PC-3 (cell line): Measurements from ENCODE around the gene ZDHHC22. TPM values are rescaled to one million over a fixed set of nuclear protein-coding genes. Genes with fewer than 3 reads are reported as not detected.

Experiments used
- ATAC-seq: fragments of 200-7000 bp; cut with Tn5 transposase; 2 replicates; pipeline ENCODE4 v1.9.1; 2020; ENCODE audit warnings: mild to moderate bottlenecking, moderate library complexity
- BruUV-seq: library from RNA; stranded (reverse); fragments of 400-500 nt; replicated peaks from 2 replicates; lab custom pipeline; 2021; lab: Mats Ljungman, UMichigan
- CTCF ChIA-PET: fragments of 300-600 bp; sonication (Branson Sonifier 250); formaldehyde crosslinking; loops from one replicate; lab custom pipeline; 2022; ENCODE audit warnings: antibody characterized with exemption; lab: Charles Lee
- POLR2A ChIA-PET: fragments of 300-600 bp; sonication (Branson Sonifier 250); formaldehyde crosslinking; loops from one replicate; lab custom pipeline; 2022; ENCODE audit warnings: antibody characterized with exemption; ENCODE audit not compliant: unreplicated experiment; lab: Charles Lee
- DNase-seq: peaks from one replicate; pipeline ENCODE4 v3.0.0-alpha.2; 2015
- H2AFZ ChIP-seq: fragments of 300-600 bp; sonication (generic); 2 replicates; pipeline ENCODE4 v1.6.0; 2016; ENCODE audit warnings: antibody characterized with exemption, low read length
- H3F3A ChIP-seq: fragments of 300-600 bp; sonication (generic); one replicate; pipeline ENCODE4 v1.6.0; 2017; ENCODE audit warnings: antibody characterized with exemption, low read length, control low read depth, mild to moderate bottlenecking; ENCODE audit not compliant: unreplicated experiment
- H3K27ac ChIP-seq: fragments of 300-600 bp; sonication (generic); 2 replicates; pipeline ENCODE4 v1.5.1; 2016; ENCODE audit warnings: mild to moderate bottlenecking, low read length
- H3K27me3 ChIP-seq: fragments of 300-600 bp; sonication (generic); 2 replicates; pipeline ENCODE4 v1.6.1; 2016; ENCODE audit warnings: low read length, mixed read lengths
- H3K36me3 ChIP-seq: fragments of 300-600 bp; sonication (generic); 2 replicates; pipeline ENCODE4 v1.6.1; 2016; ENCODE audit warnings: low read depth, mixed run types, low read length, mixed read lengths
- H3K4me1 ChIP-seq: fragments of 300-600 bp; sonication (generic); 2 replicates; pipeline ENCODE4 v1.5.1; 2016; ENCODE audit warnings: low read length; ENCODE audit not compliant: insufficient read depth
- H3K4me2 ChIP-seq: fragments of 300-600 bp; sonication (generic); 2 replicates; pipeline ENCODE4 v1.6.0; 2016; ENCODE audit warnings: low read length
- H3K4me3 ChIP-seq: fragments of 300-600 bp; sonication (generic); 2 replicates; pipeline ENCODE4 v1.5.1; 2016; ENCODE audit warnings: mild to moderate bottlenecking, low read length, mixed read lengths
- H3K79me2 ChIP-seq: fragments of 300-600 bp; sonication (generic); 2 replicates; pipeline ENCODE4 v1.6.1; 2017; ENCODE audit warnings: low read length, mixed read lengths
- H3K9ac ChIP-seq: fragments of 300-600 bp; sonication (generic); 2 replicates; pipeline ENCODE4 v1.6.0; 2016; ENCODE audit warnings: mild to moderate bottlenecking, low read length
- H3K9me2 ChIP-seq: fragments of 300-600 bp; sonication (generic); replicated peaks from 2 replicates; pipeline ENCODE4 v1.6.1; 2016; ENCODE audit warnings: mixed run types, low read length, mixed read lengths
- H3K9me3 ChIP-seq: fragments of 300-600 bp; sonication (generic); 2 replicates; pipeline ENCODE4 v1.6.1; 2016; ENCODE audit warnings: low read length, mixed read lengths
- H4K20me1 ChIP-seq: fragments of 300-600 bp; sonication (generic); 2 replicates; pipeline ENCODE4 v1.6.1; 2016; ENCODE audit warnings: low read length, mixed read lengths
- EZH2 ChIP-seq: fragments of 300-600 bp; sonication (generic); IDR thresholded peaks from one replicate; pipeline ENCODE4 v1.6.1; 2017; ENCODE audit warnings: antibody characterized with exemption, mild to moderate bottlenecking, low read length; ENCODE audit not compliant: unreplicated experiment
- EZH2phosphoT487 ChIP-seq: fragments of 300-600 bp; sonication (generic); IDR thresholded peaks from 2 replicates; pipeline ENCODE4 v1.6.1; 2018; ENCODE audit warnings: mild to moderate bottlenecking, antibody characterized with exemption, low read length, borderline replicate concordance
- intact Hi-C: fragments of 100-400 bp; cut with micrococcal nuclease; formaldehyde crosslinking; loops from 2 replicates; pipeline ENCODE4 v1.9.0; 2023
- total RNA-seq: library from RNA; depleted of rRNA; stranded (reverse); fragments of >200 nt; gene quantifications from 2 replicates; pipeline ENCODE4 v1.2.3, GENCODE V29; 2014; rRNA removed
- TF ChIP-seq, protein P1 (sequence below): fragments of 300-600 bp; sonication (generic); conservative IDR thresholded peaks from 2 replicates; pipeline ENCODE4 v1.5.1; 2017; ENCODE audit warnings: antibody characterized with exemption, low read depth, mild to moderate bottlenecking, low read length

The ZDHHC22 gene
- total RNA-seq, 1 experiment from 2014 or later = 0.15 TPM

DNA sequence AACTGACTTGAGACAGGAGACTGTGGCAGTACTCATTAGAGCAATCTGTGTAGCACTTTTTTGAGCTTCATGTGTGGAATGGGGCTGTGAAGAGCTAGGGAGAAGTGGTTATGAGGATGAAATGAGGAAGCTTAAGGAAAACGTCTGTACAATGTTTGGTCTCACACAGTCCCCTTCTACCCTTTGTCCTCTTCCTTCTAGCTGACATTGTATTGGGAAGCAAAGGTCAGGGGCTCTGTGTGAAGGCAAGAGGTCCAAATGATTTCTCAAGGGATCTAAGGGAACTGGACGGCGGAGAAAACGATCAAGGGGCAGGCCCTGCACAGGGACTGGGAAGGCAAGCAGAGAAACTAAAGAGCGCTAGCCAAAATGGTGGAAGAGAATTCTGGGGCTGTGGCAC, 56.6 kb downstream of the ZDHHC22 start:
- peaks cover 22% of the 10 kb centered on the region for H3K4me1 ChIP-seq
- BruUV-seq = no TSS peak
- H3K9me2 ChIP-seq = no peaks in the 10 kb centered on the region
- intact Hi-C loops = no loop called here
- no peak overlapping the region for H2AFZ ChIP-seq
- ATAC-seq (no peak), DNase-seq (no peak)
- peaks cover 3% of the 10 kb centered on the region for H3F3A ChIP-seq
- CTCF ChIA-PET = no interaction called here
- H3K27ac ChIP-seq = no peak overlapping the region
- H3K36me3 ChIP-seq = no peaks in the 10 kb centered on the region
- H3K9me3 ChIP-seq = no peaks in the 10 kb centered on the region
- H4K20me1 ChIP-seq = no peaks in the 10 kb centered on the region
- POLR2A ChIA-PET = no interaction called here
- no peak overlapping the region for H3K9ac ChIP-seq
- H3K27me3 ChIP-seq = no peaks in the 10 kb centered on the region
- H3K79me2 ChIP-seq = no peaks in the 10 kb centered on the region
- TF ChIP-seq EZH2phosphoT487 (no peak), EZH2 (no peak)
- H3K4me3 ChIP-seq = no peak overlapping the region
- H3K4me2 ChIP-seq = no peak overlapping the region

DNA sequence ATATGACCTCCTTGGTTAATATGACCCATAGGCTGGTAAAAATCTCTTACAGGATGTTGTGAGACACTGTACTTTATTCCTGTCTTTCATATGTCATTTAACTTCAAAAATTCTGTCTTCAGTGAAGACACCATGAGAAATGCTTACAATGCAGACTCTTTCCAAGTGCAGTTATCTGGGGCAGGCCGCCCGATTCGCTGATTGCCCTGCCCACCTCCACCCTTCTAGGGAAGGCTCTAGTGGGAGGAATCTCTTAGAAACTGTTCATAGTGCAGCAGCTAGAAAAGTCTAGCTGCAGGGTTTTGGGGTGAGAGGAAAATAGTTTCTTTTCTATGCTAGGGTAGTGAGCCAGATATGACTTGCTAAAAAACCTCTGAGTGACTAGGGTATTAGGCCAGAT, 58.5 kb downstream of the ZDHHC22 start:
- ATAC-seq (no peak), DNase-seq (no peak)
- no peaks in the 10 kb centered on the region for H3F3A ChIP-seq
- H3K4me1 ChIP-seq = peaks cover 9% of the 10 kb centered on the region
- H3K4me2 ChIP-seq = no peak overlapping the region
- no peak overlapping the region for H2AFZ ChIP-seq
- no peak for TF ChIP-seq EZH2phosphoT487
- no peak for TF ChIP-seq EZH2
- CTCF ChIA-PET = no interaction called here
- no peak overlapping the region for H3K27ac ChIP-seq
- H3K4me3 ChIP-seq = no peak overlapping the region
- POLR2A ChIA-PET = no interaction called here
- intact Hi-C loops = no loop called here
- H3K79me2 ChIP-seq = no peaks in the 10 kb centered on the region
- BruUV-seq = no TSS peak
- H4K20me1 ChIP-seq = no peaks in the 10 kb centered on the region
- H3K9me3 ChIP-seq = no peaks in the 10 kb centered on the region
- no peaks in the 10 kb centered on the region for H3K27me3 ChIP-seq
- no peak overlapping the region for H3K9ac ChIP-seq
- no peaks in the 10 kb centered on the region for H3K9me2 ChIP-seq
- H3K36me3 ChIP-seq = no peaks in the 10 kb centered on the region

DNA sequence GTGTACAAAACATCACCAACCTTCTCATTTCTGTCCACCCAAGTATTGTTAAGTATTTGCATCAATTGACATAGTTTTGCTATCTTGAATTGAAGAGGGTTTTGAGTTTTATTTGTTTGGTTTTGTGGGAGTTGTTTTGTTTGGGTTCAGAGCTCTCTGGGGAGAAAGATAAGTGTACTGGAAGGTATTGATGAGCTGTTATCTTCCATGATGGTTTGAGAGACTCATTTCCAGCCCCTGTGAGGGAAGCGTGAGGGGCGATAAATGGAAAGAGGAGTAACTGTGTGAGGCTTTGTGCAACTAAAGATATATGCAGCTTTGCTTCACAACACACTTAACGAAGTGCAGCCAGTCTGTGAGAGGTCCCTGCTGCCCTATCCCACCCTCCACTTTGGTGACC, 59.2 kb downstream of the ZDHHC22 start:
- TF ChIP-seq, protein P1, sequence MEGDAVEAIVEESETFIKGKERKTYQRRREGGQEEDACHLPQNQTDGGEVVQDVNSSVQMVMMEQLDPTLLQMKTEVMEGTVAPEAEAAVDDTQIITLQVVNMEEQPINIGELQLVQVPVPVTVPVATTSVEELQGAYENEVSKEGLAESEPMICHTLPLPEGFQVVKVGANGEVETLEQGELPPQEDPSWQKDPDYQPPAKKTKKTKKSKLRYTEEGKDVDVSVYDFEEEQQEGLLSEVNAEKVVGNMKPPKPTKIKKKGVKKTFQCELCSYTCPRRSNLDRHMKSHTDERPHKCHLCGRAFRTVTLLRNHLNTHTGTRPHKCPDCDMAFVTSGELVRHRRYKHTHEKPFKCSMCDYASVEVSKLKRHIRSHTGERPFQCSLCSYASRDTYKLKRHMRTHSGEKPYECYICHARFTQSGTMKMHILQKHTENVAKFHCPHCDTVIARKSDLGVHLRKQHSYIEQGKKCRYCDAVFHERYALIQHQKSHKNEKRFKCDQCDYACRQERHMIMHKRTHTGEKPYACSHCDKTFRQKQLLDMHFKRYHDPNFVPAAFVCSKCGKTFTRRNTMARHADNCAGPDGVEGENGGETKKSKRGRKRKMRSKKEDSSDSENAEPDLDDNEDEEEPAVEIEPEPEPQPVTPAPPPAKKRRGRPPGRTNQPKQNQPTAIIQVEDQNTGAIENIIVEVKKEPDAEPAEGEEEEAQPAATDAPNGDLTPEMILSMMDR = no peak
- TF ChIP-seq EZH2phosphoT487 (no peak), EZH2 (no peak)
- Histone ChIP-seq H3K4me2 (no peak overlapping the region), H3K9ac (no peak overlapping the region), H3K9me2 (no peaks in the 10 kb centered on the region), H3K27me3 (no peaks in the 10 kb centered on the region), H3K36me3 (no peaks in the 10 kb centered on the region), H3K4me1 (peaks cover 2% of the 10 kb centered on the region), H3K79me2 (no peaks in the 10 kb centered on the region), H2AFZ (no peak overlapping the region), H3K27ac (no peak overlapping the region), H3F3A (no peaks in the 10 kb centered on the region), H3K4me3 (no peak overlapping the region), H4K20me1 (no peaks in the 10 kb centered on the region), H3K9me3 (no peaks in the 10 kb centered on the region)
- ChIA-PET POLR2A (no interaction called here), CTCF (no interaction called here)
- ATAC-seq = no peak
- BruUV-seq = no TSS peak
- intact Hi-C loops = no loop called here
- no peak for DNase-seq

Other genes with a start within 250 kb of the ZDHHC22 start
- gene IRF2BPL, start 113.1 kb downstream of the ZDHHC22 start, total RNA-seq = 113 and 146 TPM in 2 replicates
- gene CIPC, start 43.5 kb downstream of the ZDHHC22 start, total RNA-seq = 26.0 and 26.6 TPM in 2 replicates
- 4.0 and 5.4 TPM in 2 replicates for gene TMEM63C, start 40.0 kb upstream of the ZDHHC22 start, total RNA-seq
- gene NGB, start 129.4 kb upstream of the ZDHHC22 start, total RNA-seq = not detected in 2 replicates
- gene POMT2, start 179.1 kb upstream of the ZDHHC22 start, total RNA-seq = 57.6 and 67.6 TPM in 2 replicates
- gene GSTZ1, start 179.2 kb upstream of the ZDHHC22 start, total RNA-seq = 49.9 and 57.4 TPM in 2 replicates
- gene TMED8, start 235.3 kb upstream of the ZDHHC22 start, total RNA-seq = 16.8 and 17.8 TPM in 2 replicates
- 1.2 and 6.2 TPM in 2 replicates for gene SAMD15, start 235.6 kb upstream of the ZDHHC22 start, total RNA-seq